Stimulated activated CD4-positive, alpha-beta T cell treated with anti-CD3 and anti-CD28 coated beads, TNF-alpha, amount 100 ng/mL, for 4 hours (primary cell): ENCODE data around the gene CCDC71L.

Source experiments
- DNase-seq, 3 experiments: peaks; one replicate each; pipeline ENCODE4 v3.0.0-alpha.2; 2020; ENCODE audit warnings: low read depth in 3 of 3

CCDC71L gene

GRCh38 chr7:106659166-106659962 lies 1.6 kb downstream of the CCDC71L start:
- no peak for DNase-seq

GRCh38 chr7:106658316-106659165 lies 2.4 kb downstream of the CCDC71L start:
- DNase-seq = no peak

GRCh38 chr7:106657085-106657991 lies 3.6 kb downstream of the CCDC71L start:
- no peak for DNase-seq

GRCh38 chr7:106655703-106656498 lies 5.1 kb downstream of the CCDC71L start:
- no peak for DNase-seq

GRCh38 chr7:106653488-106653887 lies 7.5 kb downstream of the CCDC71L start:
- DNase-seq = no peak

GRCh38 chr7:106652909-106653308 lies 8.0 kb downstream of the CCDC71L start:
- no peak for DNase-seq

- DNase-seq = no peak
These were observed 8.9 kb downstream of the CCDC71L start for GRCh38 chr7:106652092-106652491.

GRCh38 chr7:106646256-106646655 lies 14.7 kb downstream of the CCDC71L start:
- no peak for DNase-seq

GRCh38 chr7:106644999-106645398 lies 16.0 kb downstream of the CCDC71L start:
- no peak for DNase-seq

- DNase-seq = no peak
These were observed 17.6 kb downstream of the CCDC71L start for GRCh38 chr7:106643216-106644000.

GRCh38 chr7:106641416-106641815 lies 19.5 kb downstream of the CCDC71L start:
- no peak for DNase-seq

- no peak for DNase-seq
These were observed 20.4 kb downstream of the CCDC71L start for GRCh38 chr7:106640368-106641141.

- no peak for DNase-seq
These were observed 21.3 kb downstream of the CCDC71L start for GRCh38 chr7:106639476-106640334.

- no peak for DNase-seq
These were observed 25.5 kb downstream of the CCDC71L start for GRCh38 chr7:106635411-106635810.

- DNase-seq = no peak
These were observed 26.0 kb downstream of the CCDC71L start for GRCh38 chr7:106634958-106635357.

GRCh38 chr7:106630648-106631047 lies 30.3 kb downstream of the CCDC71L start:
- DNase-seq = no peak

- no peak for DNase-seq
These were observed 31.4 kb downstream of the CCDC71L start for GRCh38 chr7:106629516-106629915.

GRCh38 chr7:106626376-106627164 lies 34.4 kb downstream of the CCDC71L start:
- no peak for DNase-seq
